Measurements from ENCODE around the gene BCL2L2. TPM values are rescaled to one million over a fixed set of nuclear protein-coding genes. Genes with fewer than 3 reads are reported as not detected.

The BCL2L2 gene
- total RNA-seq, 2 donors from 2014 or later: 26.2 to 42.7 TPM

- H3K27me3 ChIP-seq: no peaks in the 10 kb centered on the region
- intact Hi-C loops (cut with DNase I): loop anchor here (10.0 kb wide), 3 partner anchors 57 to 153 kb away; no protein-coding TSS in a partner anchor
- H3K9me3 ChIP-seq: no peaks in the 10 kb centered on the region
- peak overlapping the region; percentile 92 for H3K27ac ChIP-seq
- H3K4me1 ChIP-seq: no peaks in the 10 kb centered on the region
- H3K9ac ChIP-seq (ENCODE audit: low read depth in 2 of 2, low read length in 2 of 2): peak overlapping the region; percentile 87 to 91
- H3K36me3 ChIP-seq: peaks cover 10% of the 10 kb centered on the region
- TF ChIP-seq CTCF (IDR thresholded peaks at IDR 0.05): no peak
- peak; percentile 57 for DNase-seq
- H3K4me3 ChIP-seq: peak overlapping the region; percentile 96
Observed at GRCh38 chr14:23321572-23322547, 15.2 kb downstream of the BCL2L2 start.

GRCh38 chr14:23322568-23323517 lies 16.2 kb downstream of the BCL2L2 start:
- Histone ChIP-seq H3K4me3 (peak overlapping the region; percentile 96), H3K36me3 (peaks cover 10% of the 10 kb centered on the region), H3K9me3 (no peaks in the 10 kb centered on the region), H3K27ac (peak overlapping the region; percentile 92), H3K9ac (ENCODE audit: low read depth in 2 of 2, low read length in 2 of 2) (peak overlapping the region; percentile 87 to 91), H3K27me3 (no peaks in the 10 kb centered on the region), H3K4me1 (no peaks in the 10 kb centered on the region)
- intact Hi-C loops (cut with DNase I): loop anchor here (10.0 kb wide), 3 partner anchors 58 to 152 kb away; no protein-coding TSS in a partner anchor
- no peak for TF ChIP-seq CTCF (IDR thresholded peaks at IDR 0.05)
- DNase-seq: no peak

GRCh38 chr14:23323838-23324454 lies 17.3 kb downstream of the BCL2L2 start:
- DNase-seq: no peak
- Histone ChIP-seq H3K9me3 (no peaks in the 10 kb centered on the region), H3K36me3 (peaks cover 10% of the 10 kb centered on the region), H3K9ac (ENCODE audit: low read depth in 2 of 2, low read length in 2 of 2) (no peak overlapping the region), H3K4me3 (no peak overlapping the region), H3K27ac (no peak overlapping the region), H3K4me1 (no peaks in the 10 kb centered on the region), H3K27me3 (no peaks in the 10 kb centered on the region)
- no peak for TF ChIP-seq CTCF (IDR thresholded peaks at IDR 0.05)
- intact Hi-C loops (cut with DNase I): loop anchor here (10.0 kb wide), 3 partner anchors 59 to 151 kb away; no protein-coding TSS in a partner anchor

- intact Hi-C loops (cut with DNase I): loop anchor here (10.0 kb wide), 3 partner anchors 60 to 150 kb away; no protein-coding TSS in a partner anchor
- no peak overlapping the region for H3K4me3 ChIP-seq
- TF ChIP-seq CTCF (IDR thresholded peaks at IDR 0.05): no peak
Observed at GRCh38 chr14:23324455-23324846, 17.8 kb downstream of the BCL2L2 start.

More at GRCh38 chr14:23324455-23324846, 17.8 kb downstream of the BCL2L2 start:
- no peak overlapping the region for H3K9ac ChIP-seq (ENCODE audit: low read depth in 2 of 2, low read length in 2 of 2)
- no peak for DNase-seq
- no peaks in the 10 kb centered on the region for H3K27me3 ChIP-seq
- H3K9me3 ChIP-seq: no peaks in the 10 kb centered on the region
- no peaks in the 10 kb centered on the region for H3K4me1 ChIP-seq
- no peak overlapping the region for H3K27ac ChIP-seq
- H3K36me3 ChIP-seq: peaks cover 10% of the 10 kb centered on the region

Measured in colonic mucosa (tissue), 4 donors.